Measurements from ENCODE around the gene SMO. TPM values are rescaled to one million over a fixed set of nuclear protein-coding genes. Genes with fewer than 3 reads are reported as not detected.

Gene SMO
- total and polyA plus RNA-seq, 2 donors from 2014 or later = 13.2 to 20.8 TPM

DNA sequence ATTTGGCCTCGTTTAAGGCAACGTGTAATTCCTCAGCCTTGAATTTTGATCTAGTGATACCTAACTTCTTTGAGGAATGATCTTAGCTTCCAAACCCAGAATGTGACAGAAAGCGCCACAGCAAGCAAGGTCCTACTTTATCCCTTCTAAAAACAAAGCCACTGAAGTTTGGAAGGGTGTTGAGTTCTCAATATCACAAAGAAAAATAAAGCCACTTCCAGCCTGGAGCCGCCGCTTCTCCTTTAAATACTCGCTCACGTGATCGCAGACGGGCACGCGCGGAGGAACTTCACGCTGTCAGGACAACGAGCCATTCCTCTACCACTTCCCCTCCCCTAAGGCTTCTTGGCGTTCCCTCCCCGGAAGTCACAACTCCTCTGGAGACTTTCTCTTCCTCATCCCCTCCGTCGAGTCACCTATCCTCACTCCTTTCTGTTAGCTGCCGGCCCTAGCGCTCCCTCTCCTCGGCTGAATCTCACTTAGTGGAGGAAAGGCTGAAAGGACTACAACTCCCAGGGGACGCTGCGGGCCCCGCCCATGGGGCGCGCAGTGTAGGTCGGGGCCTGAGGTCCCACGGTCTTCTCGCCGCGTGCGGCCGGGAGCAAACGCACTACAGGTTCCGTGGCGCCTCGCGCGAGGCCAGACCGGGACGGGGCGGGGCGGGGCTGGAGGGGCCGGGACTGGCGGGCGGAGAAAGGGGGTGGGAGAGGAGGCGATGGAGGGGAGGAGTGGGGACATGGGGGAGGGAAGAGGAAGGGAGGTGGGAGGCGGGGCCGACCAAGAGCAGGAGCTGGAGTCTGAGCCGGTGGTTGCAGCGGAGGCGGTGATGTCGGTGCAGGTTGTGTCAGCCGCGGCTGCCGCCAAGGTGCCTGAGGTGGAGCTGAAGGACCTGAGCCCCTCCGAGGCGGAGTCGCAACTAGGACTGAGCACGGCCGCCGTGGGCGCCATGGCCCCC, 36.1 kb downstream of the SMO start, which contains the start of gene AHCYL2:
TSS of gene AHCYL2 (plus strand) at position 780 of the 955 bp plus-strand sequence.
- DNase-seq = peak; percentile 99 to 100 (median 99)
- Histone ChIP-seq H3K4me1 (ENCODE audit: control insufficient read depth in 2 of 3, insufficient read depth in 2 of 3, low read depth in 1 of 3, low read length in 3 of 3) (peaks cover 0 to 6% (median 2%) of the 10 kb centered on the region in 3 donors), H3K27me3 (ENCODE audit: control insufficient read depth, insufficient read depth, low read length) (no peaks in the 10 kb centered on the region), H3K9ac (ENCODE audit: low read length in 3 of 3) (peak within 1 kb of the TSS; percentile 78 to 94 (median 93)), H3K9me3 (ENCODE audit: control insufficient read depth in 2 of 3, insufficient read depth in 1 of 3, low read length in 3 of 3) (no peaks in the 10 kb centered on the region), H3K36me3 (ENCODE audit: control insufficient read depth in 2 of 3, insufficient read depth in 3 of 3, low read length in 3 of 3) (no peaks in the 10 kb centered on the region), H3K4me3 (ENCODE audit: low read length in 3 of 3) (peak within 1 kb of the TSS; percentile 91 to 95 (median 95)), H3K27ac (ENCODE audit: low read depth in 2 of 2, low read length in 2 of 2) (peak within 1 kb of the TSS; percentile 96 to 99)
- TF ChIP-seq CTCF (IDR thresholded peaks at IDR 0.05; ENCODE audit: borderline replicate concordance, extremely low read depth, insufficient read depth) = no peak
- no peak for FAIRE-seq
- intact Hi-C loops (cut with DNase I) = loop anchor here (10.0 kb wide), 1 partner anchor 70 kb away; no protein-coding TSS in a partner anchor

- intact Hi-C loops (cut with DNase I) = loop anchor here (10.0 kb wide), 1 partner anchor 69 kb away; no protein-coding TSS in a partner anchor
Observed at GRCh38 chr7:129225206-129225930, 36.9 kb downstream of the SMO start.

More at GRCh38 chr7:129225206-129225930, 36.9 kb downstream of the SMO start:
- Histone ChIP-seq H3K9me3 (ENCODE audit: control insufficient read depth in 2 of 3, insufficient read depth in 1 of 3, low read length in 3 of 3) (no peaks in the 10 kb centered on the region), H3K27me3 (ENCODE audit: control insufficient read depth, insufficient read depth, low read length) (no peaks in the 10 kb centered on the region), H3K36me3 (ENCODE audit: control insufficient read depth in 2 of 3, insufficient read depth in 3 of 3, low read length in 3 of 3) (no peaks in the 10 kb centered on the region), H3K9ac (ENCODE audit: low read length in 3 of 3) (peak overlapping the region; percentile 66 to 93 (median 78)), H3K27ac (ENCODE audit: low read depth in 2 of 2, low read length in 2 of 2) (peak overlapping the region; percentile 63 to 99), H3K4me1 (ENCODE audit: control insufficient read depth in 2 of 3, insufficient read depth in 2 of 3, low read depth in 1 of 3, low read length in 3 of 3) (peaks cover 0 to 6% (median 2%) of the 10 kb centered on the region in 3 donors), H3K4me3 (ENCODE audit: low read length in 3 of 3) (peak overlapping the region; percentile 85 to 95 (median 91))
- no peak for FAIRE-seq
- no peak for TF ChIP-seq CTCF (IDR thresholded peaks at IDR 0.05; ENCODE audit: borderline replicate concordance, extremely low read depth, insufficient read depth)
- DNase-seq = peak; percentile 66 to 88 (median 78)

Measured in kidney (tissue), 14 donors.